ENCODE measurements around the gene HAPLN2. TPM values are rescaled to one million over a fixed set of nuclear protein-coding genes. Genes with fewer than 3 reads are reported as not detected.

Gene HAPLN2
- total and polyA plus RNA-seq, 2 of the 4 experiments (the other 2 are of a cell fraction): not detected

- no peak overlapping the region for H2BK20ac ChIP-seq (ENCODE audit: low read depth, low read length)
- no peak overlapping the region for H2AFZ ChIP-seq (replicated peaks; ENCODE audit: low read length, poor library complexity)
- DNase-seq: no peak
- 0 out of 4 replicates have a peak, but pooled peaks cover 0 to 2% of the 10 kb centered on the region in 2 experiments for H3K79me1 ChIP-seq (ENCODE audit: low read depth in 1 of 2, low read length in 2 of 2)
- no peaks in the 10 kb centered on the region for H3K9me3 ChIP-seq (ENCODE audit: control insufficient read depth, insufficient read depth, low read length)
- BruUV-seq (replicated peaks): no TSS peak
- H4K20me1 ChIP-seq (ENCODE audit: insufficient read depth, low read length): no peaks in the 10 kb centered on the region
- H4K5ac ChIP-seq (ENCODE audit: low read depth, low read length): no peak overlapping the region
- H3K23ac ChIP-seq (ENCODE audit: low read depth, low read length): no peak overlapping the region
- CTCF ChIA-PET: no interaction called here
- dilution Hi-C loops (cut with HindIII; ENCODE audit: low sequenced_read_pairs, unreplicated experiment) (no loop called here), intact Hi-C loops (cut with micrococcal nuclease) (no loop called here), in situ Hi-C loops (cut with MboI; ENCODE audit: low sequenced_read_pairs) (no loop called here)
- no peak overlapping the region for H3K4me2 ChIP-seq (ENCODE audit: low read depth, low read length)
- no peak overlapping the region for H2BK120ac ChIP-seq (ENCODE audit: low read depth, low read length)
- H3K9ac ChIP-seq (ENCODE audit: low read depth, low read length): no peak overlapping the region
- 100% methylated on average over 1 of the region's 3 CpGs; no CpG with 5 or more reads in 1 of the 2 experiments for WGBS, 2 experiments (ENCODE audit: extremely low coverage in 2 of 2, insufficient read length in 1 of 2)
- H2BK5ac ChIP-seq (ENCODE audit: low read depth, low read length, poor library complexity, severe bottlenecking): no peak overlapping the region
- H3K27ac ChIP-seq (ENCODE audit: insufficient read depth, low read length): no peak overlapping the region
- H3K56ac ChIP-seq (ENCODE audit: extremely low read depth, insufficient read depth, low read length): no peak overlapping the region
- H3K36me3 ChIP-seq (ENCODE audit: control insufficient read depth, insufficient read depth, low read length): no peaks in the 10 kb centered on the region
- TF ChIP-seq MXI1 (IDR thresholded peaks at IDR 0.05; ENCODE audit: borderline replicate concordance, low read depth, low read length) (no peak), POLR2A (IDR thresholded peaks at IDR 0.05; ENCODE audit: low read depth, low read length) (no peak), CHD1 (IDR thresholded peaks at IDR 0.05; ENCODE audit: low read depth, low read length) (no peak), RFX5 (IDR thresholded peaks at IDR 0.05; ENCODE audit: low read depth, low read length) (no peak), CEBPB (IDR thresholded peaks at IDR 0.05; ENCODE audit: low read depth, low read length) (no peak), RCOR1 (IDR thresholded peaks at IDR 0.05; ENCODE audit: insufficient replicate concordance, low read length) (no peak), FOS (IDR thresholded peaks at IDR 0.05; ENCODE audit: low read depth, low read length) (no peak), MAZ (IDR thresholded peaks at IDR 0.05; ENCODE audit: borderline replicate concordance, low read depth, low read length) (no peak), USF2 (IDR thresholded peaks at IDR 0.05; ENCODE audit: low read depth, low read length) (no peak), SMC3 (IDR thresholded peaks at IDR 0.05; ENCODE audit: low read depth, low read length) (no peak), CTCF (conservative IDR thresholded peaks at IDR 0.05; ENCODE audit: low read depth, low read length) (no peak), BHLHE40 (IDR thresholded peaks at IDR 0.05; ENCODE audit: low read depth, low read length) (no peak), NFE2L2 (IDR thresholded peaks at IDR 0.05; ENCODE audit: low read depth, low read length) (no peak)
- TF ChIP-seq, protein P1, sequence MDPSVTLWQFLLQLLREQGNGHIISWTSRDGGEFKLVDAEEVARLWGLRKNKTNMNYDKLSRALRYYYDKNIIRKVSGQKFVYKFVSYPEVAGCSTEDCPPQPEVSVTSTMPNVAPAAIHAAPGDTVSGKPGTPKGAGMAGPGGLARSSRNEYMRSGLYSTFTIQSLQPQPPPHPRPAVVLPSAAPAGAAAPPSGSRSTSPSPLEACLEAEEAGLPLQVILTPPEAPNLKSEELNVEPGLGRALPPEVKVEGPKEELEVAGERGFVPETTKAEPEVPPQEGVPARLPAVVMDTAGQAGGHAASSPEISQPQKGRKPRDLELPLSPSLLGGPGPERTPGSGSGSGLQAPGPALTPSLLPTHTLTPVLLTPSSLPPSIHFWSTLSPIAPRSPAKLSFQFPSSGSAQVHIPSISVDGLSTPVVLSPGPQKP (IDR thresholded peaks at IDR 0.05; ENCODE audit: borderline replicate concordance, low read depth, low read length): no peak
- H2BK15ac ChIP-seq (ENCODE audit: low read depth, low read length): no peak overlapping the region
- no peak overlapping the region for H3K4me3 ChIP-seq (ENCODE audit: insufficient read depth, low read depth, low read length)
- H3K14ac ChIP-seq (replicated peaks; ENCODE audit: low read depth, low read length): no peak overlapping the region
- no peak overlapping the region for H3K18ac ChIP-seq (ENCODE audit: low read depth, low read length)
- peaks cover 3% of the 10 kb centered on the region; the same call in 1 of the 2 replicates for H3K9me1 ChIP-seq (ENCODE audit: insufficient read depth, low read length)
- H3K4me1 ChIP-seq (ENCODE audit: control insufficient read depth, insufficient read depth, low read length): no peaks in the 10 kb centered on the region
- POLR2A ChIA-PET (ENCODE audit: unreplicated experiment): no interaction called here
- H2AK9ac ChIP-seq (replicated peaks; ENCODE audit: low read depth, low read length, poor library complexity): no peak overlapping the region
- no peak overlapping the region for H4K91ac ChIP-seq (ENCODE audit: insufficient read depth, low read depth, low read length)
- no peak overlapping the region for H3K4ac ChIP-seq (ENCODE audit: low read depth, low read length)
- no peak for ATAC-seq (ENCODE audit: low read depth)
- H2AK5ac ChIP-seq (ENCODE audit: low read depth, low read length): no peak overlapping the region
- H4K8ac ChIP-seq (ENCODE audit: low read depth in 2 of 2, low read length in 2 of 2): no peak overlapping the region
- peaks cover 20% of the 10 kb centered on the region for H3K27me3 ChIP-seq (ENCODE audit: control insufficient read depth, insufficient read depth, low read length)
Observed at GRCh38 chr1:156577550-156577949, 41.7 kb upstream of the HAPLN2 start.

Measured in IMR-90 (cell line).